ENCODE results near the gene TMEM121. TPM values are rescaled to one million over a fixed set of nuclear protein-coding genes. Genes with fewer than 3 reads are reported as not detected.

TMEM121 gene
- total RNA-seq, 1 donor from 2014 or later = 4.0 TPM

DNA sequence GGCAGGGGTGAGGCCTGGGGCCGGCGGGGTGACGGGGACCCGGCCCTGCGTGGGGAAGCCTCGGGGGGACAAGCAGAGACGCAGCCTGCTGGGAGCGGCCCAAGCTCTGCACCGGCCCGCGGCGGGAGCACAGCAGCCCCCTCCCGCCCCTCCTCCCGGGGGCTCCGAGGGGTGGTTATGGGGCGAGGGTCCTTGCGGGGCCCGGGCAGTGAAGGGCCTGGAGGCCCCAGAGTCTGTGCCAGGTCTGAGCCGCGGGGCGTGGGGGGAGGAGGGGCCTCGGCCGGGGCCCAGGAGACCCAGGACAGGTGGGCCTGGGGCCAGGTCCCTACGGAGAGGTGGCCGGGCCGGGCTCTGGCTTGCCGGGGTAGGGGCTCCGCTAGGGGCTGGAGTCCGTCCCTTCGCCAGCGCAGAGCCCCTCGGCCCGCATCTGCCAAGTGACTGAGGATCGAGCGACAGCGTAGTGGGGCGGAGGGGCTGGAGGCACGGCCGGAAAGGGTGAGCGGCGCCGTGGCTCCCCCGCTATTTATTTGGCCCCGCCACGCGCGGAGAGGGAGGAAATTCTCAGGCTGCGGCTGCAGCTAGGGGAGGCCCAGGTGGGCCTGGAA lies 495 bp downstream of the TMEM121 start:
- Mint-ChIP-seq H3K36me3 (ENCODE audit: low read depth, unreplicated experiment) (no peaks in the 10 kb centered on the region), H3K4me3 (ENCODE audit: unreplicated experiment) (no peak overlapping the region), H3K27me3 (ENCODE audit: low read depth, unreplicated experiment) (peaks cover 28% of the 10 kb centered on the region), H3K4me1 (ENCODE audit: low read depth, unreplicated experiment) (no peaks in the 10 kb centered on the region), H3K9me3 (ENCODE audit: unreplicated experiment) (peaks cover 2% of the 10 kb centered on the region), H3K27ac (ENCODE audit: unreplicated experiment) (no peak overlapping the region)
- no peak overlapping the region for H3K27ac ChIP-seq (ENCODE audit: low read depth, low read length)
- DNase-seq (ENCODE audit: low read depth) = no peak
- H4K20me1 ChIP-seq (ENCODE audit: insufficient read depth, low read length) = no peaks in the 10 kb centered on the region
- H2AFZ ChIP-seq (ENCODE audit: low read depth, low read length) = peak overlapping the region; percentile 56
- TF ChIP-seq, protein P1, sequence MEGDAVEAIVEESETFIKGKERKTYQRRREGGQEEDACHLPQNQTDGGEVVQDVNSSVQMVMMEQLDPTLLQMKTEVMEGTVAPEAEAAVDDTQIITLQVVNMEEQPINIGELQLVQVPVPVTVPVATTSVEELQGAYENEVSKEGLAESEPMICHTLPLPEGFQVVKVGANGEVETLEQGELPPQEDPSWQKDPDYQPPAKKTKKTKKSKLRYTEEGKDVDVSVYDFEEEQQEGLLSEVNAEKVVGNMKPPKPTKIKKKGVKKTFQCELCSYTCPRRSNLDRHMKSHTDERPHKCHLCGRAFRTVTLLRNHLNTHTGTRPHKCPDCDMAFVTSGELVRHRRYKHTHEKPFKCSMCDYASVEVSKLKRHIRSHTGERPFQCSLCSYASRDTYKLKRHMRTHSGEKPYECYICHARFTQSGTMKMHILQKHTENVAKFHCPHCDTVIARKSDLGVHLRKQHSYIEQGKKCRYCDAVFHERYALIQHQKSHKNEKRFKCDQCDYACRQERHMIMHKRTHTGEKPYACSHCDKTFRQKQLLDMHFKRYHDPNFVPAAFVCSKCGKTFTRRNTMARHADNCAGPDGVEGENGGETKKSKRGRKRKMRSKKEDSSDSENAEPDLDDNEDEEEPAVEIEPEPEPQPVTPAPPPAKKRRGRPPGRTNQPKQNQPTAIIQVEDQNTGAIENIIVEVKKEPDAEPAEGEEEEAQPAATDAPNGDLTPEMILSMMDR (IDR thresholded peaks at IDR 0.05; ENCODE audit: insufficient read depth, low read depth, low read length) = no peak
- TF ChIP-seq EZH2 (IDR thresholded peaks at IDR 0.05; ENCODE audit: insufficient read depth, low read length) = no peak
- no peaks in the 10 kb centered on the region for H3K27me3 ChIP-seq (ENCODE audit: insufficient read depth, low read length)
- H3K36me3 ChIP-seq (ENCODE audit: insufficient read depth, low read length) = no peaks in the 10 kb centered on the region
- no peaks in the 10 kb centered on the region for H3K79me2 ChIP-seq (ENCODE audit: insufficient read depth, low read length)
- H3K4me2 ChIP-seq (ENCODE audit: low read length) = peak overlapping the region; percentile 87
- H3K4me3 ChIP-seq (ENCODE audit: insufficient read depth, low read depth, low read length) = peak overlapping the region; percentile 28
- peak overlapping the region; percentile 52 for H3K9ac ChIP-seq (ENCODE audit: low read length)
- peaks cover 7% of the 10 kb centered on the region for H3K4me1 ChIP-seq (ENCODE audit: insufficient read depth, low read length)
- no peaks in the 10 kb centered on the region for H3K9me3 ChIP-seq (ENCODE audit: insufficient read depth, low read depth, low read length)
- FAIRE-seq = no peak

DNA sequence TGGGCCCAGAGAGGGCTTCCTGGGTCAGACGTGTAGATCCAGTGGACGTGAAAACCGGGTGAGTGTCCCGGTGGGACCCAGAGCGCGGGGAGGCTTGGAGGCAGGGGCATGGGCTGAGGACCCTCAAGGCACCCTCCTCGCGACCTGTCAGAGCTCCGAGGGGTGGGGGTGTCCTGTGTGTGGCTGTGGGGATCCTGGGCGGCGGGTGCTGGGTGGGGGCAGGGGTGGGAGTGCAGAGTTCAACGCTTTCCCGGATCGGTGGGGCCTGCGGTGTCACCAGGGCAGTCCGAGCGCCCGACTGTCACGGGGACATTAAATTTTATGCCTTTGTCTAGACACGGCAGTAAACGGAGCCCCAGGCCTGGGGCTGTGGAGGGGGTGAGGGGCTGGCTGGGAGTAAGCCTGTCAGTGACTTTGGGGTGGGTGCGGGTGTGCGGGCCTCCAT lies 1.0 kb downstream of the TMEM121 start:
- peak overlapping the region; percentile 52 for H3K9ac ChIP-seq (ENCODE audit: low read length)
- no peaks in the 10 kb centered on the region for H3K27me3 ChIP-seq (ENCODE audit: insufficient read depth, low read length)
- no peaks in the 10 kb centered on the region for H3K9me3 ChIP-seq (ENCODE audit: insufficient read depth, low read depth, low read length)
- TF ChIP-seq, protein P1 (IDR thresholded peaks at IDR 0.05; ENCODE audit: insufficient read depth, low read depth, low read length) = no peak
- no peak for TF ChIP-seq EZH2 (IDR thresholded peaks at IDR 0.05; ENCODE audit: insufficient read depth, low read length)
- no peaks in the 10 kb centered on the region for H4K20me1 ChIP-seq (ENCODE audit: insufficient read depth, low read length)
- Mint-ChIP-seq H3K9me3 (ENCODE audit: unreplicated experiment) (peaks cover 2% of the 10 kb centered on the region), H3K27ac (ENCODE audit: unreplicated experiment) (no peak overlapping the region), H3K36me3 (ENCODE audit: low read depth, unreplicated experiment) (no peaks in the 10 kb centered on the region), H3K27me3 (ENCODE audit: low read depth, unreplicated experiment) (peaks cover 28% of the 10 kb centered on the region), H3K4me3 (ENCODE audit: unreplicated experiment) (no peak overlapping the region), H3K4me1 (ENCODE audit: low read depth, unreplicated experiment) (no peaks in the 10 kb centered on the region)
- peak overlapping the region; percentile 87 for H3K4me2 ChIP-seq (ENCODE audit: low read length)
- no peaks in the 10 kb centered on the region for H3K36me3 ChIP-seq (ENCODE audit: insufficient read depth, low read length)
- H3K4me3 ChIP-seq (ENCODE audit: insufficient read depth, low read depth, low read length) = peak overlapping the region; percentile 28
- H3K27ac ChIP-seq (ENCODE audit: low read depth, low read length) = no peak overlapping the region
- no peaks in the 10 kb centered on the region for H3K79me2 ChIP-seq (ENCODE audit: insufficient read depth, low read length)
- DNase-seq (ENCODE audit: low read depth) = no peak
- no peak for FAIRE-seq
- peak overlapping the region; percentile 83 for H2AFZ ChIP-seq (ENCODE audit: low read depth, low read length)
- peaks cover 7% of the 10 kb centered on the region for H3K4me1 ChIP-seq (ENCODE audit: insufficient read depth, low read length)
